ENCODE measurements around the gene ODF2L.

ODF2L gene, protein sequence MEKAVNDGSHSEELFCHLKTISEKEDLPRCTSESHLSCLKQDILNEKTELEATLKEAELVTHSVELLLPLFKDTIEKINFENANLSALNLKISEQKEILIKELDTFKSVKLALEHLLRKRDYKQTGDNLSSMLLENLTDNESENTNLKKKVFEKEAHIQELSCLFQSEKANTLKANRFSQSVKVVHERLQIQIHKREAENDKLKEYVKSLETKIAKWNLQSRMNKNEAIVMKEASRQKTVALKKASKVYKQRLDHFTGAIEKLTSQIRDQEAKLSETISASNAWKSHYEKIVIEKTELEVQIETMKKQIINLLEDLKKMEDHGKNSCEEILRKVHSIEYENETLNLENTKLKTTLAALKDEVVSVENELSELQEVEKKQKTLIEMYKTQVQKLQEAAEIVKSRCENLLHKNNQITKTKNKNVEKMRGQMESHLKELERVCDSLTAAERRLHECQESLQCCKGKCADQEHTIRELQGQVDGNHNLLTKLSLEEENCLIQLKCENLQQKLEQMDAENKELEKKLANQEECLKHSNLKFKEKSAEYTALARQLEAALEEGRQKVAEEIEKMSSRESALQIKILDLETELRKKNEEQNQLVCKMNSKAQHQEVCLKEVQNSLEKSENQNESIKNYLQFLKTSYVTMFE

DNA sequence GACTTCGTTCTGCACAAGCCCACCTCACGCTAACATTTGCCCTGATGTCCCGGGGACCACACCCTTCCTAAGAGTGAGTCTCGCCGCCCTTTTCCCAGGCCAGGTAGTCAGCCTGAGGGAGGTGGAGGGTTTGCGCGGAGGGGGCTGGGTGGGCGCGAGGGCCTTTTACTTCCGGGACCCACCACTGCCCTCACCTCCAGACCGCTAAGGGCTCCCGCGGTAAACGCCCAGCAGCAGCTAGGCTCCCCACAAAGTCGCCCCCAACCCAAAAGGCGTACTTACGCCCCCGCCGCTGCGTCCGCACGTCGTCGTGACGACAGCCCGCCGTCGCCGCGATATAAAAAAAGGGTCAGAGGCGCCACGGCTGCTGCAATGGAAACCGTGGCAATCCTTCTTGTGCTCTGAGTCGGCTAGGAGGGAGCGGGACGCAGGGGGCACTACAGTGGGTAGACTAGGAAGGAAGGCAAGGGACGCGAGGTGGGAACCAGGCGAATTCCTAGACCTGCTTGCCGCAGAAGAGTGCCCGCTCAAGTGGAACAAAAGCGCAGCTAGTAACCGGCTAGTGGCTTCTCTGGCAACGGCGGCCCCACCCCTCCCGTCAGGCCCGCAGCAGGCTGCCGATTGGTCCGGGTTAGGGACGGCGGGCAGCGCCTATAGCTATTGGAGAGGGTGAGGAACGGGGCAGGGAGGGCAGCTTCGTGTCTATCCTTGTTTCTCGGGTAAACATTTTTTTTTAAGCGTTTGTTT is at the start of gene ODF2L:
ODF2L (minus strand) TSS at position 573 of the 747 bp plus-strand sequence. CDS start 9,296 bp downstream, outside the sequence.
- in situ Hi-C loops (cut with MboI; ENCODE audit: low sequenced_read_pairs) = no loop called here

DNA sequence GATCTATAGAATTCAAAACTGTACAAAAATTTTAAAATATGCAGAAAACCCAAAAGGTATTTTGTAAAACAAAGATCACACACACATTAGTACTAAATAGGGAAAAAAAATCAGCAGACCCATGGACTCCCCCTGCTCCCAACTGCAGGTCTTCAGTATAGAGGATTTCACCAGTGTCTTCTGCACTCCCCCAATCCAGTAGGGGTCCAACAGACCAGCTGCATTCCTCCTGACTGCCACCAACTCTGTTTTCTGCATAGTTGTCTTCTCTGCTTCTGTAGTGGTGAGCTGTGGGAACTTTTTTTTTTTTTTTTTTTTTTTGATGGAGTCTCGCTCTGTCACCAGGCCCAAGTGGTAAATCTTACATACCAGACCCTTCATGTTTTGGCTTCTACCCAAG is 49.8 kb upstream of the ODF2L start:
- in situ Hi-C loops (cut with MboI; ENCODE audit: low sequenced_read_pairs) = no loop called here

DNA sequence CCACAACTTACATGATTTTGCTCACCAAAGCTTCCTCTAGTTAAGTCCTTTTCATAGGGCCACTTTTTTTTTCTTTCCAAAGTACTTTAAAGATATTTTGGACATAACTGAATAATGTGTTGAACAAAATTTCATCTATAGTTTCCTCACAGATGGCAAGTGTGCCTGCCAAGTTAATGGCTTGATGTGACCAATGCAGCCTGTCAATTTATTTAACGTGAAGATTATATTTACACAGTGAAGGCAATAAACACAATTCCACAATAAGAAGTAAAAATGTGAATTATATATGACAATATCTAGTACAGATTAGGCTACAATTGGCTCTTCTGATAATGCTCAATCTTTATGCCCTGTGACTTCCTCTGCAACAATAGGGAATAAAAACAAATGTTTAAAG is 45.9 kb upstream of the ODF2L start:
- in situ Hi-C loops (cut with MboI; ENCODE audit: low sequenced_read_pairs) = no loop called here

DNA sequence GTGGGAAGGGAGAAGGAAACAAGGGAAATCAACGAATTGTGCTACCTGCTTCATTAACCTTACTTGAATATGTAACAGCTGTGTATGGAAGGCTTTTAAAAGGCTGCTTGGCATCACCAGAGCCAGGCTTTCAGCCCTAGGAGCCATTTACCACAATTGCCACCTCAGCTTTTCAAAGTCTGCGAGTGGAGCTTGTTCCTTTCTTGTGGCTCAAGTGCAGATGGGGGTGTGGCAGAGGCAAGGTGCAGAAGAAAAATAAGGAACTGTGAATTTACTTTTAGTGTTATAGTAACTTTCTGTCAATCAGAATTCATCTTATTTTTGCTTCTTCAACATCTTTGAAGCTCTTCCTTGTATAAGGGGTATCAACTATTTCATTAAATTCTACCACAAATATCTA is 45.5 kb upstream of the ODF2L start:
- in situ Hi-C loops (cut with MboI; ENCODE audit: low sequenced_read_pairs) = no loop called here

DNA sequence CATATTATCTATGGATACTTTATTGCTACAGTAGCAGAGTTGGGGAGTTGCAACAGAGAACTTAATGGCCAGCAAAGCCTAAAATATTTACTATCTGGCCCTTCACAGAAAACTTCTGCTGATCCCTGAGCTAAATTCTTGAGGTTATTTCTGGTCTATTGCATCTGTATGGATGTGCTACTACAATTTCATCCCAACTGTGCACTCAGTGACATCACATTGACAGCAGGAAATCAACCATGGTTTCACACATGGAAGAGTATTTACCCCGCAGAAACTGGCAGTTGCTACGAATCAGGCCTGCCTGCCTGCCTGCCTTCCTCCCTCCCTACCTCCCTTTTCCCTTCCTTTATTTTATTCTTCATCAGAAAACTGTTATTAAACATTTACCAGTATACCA is 39.9 kb upstream of the ODF2L start:
- in situ Hi-C loops (cut with MboI; ENCODE audit: low sequenced_read_pairs) = no loop called here

DNA sequence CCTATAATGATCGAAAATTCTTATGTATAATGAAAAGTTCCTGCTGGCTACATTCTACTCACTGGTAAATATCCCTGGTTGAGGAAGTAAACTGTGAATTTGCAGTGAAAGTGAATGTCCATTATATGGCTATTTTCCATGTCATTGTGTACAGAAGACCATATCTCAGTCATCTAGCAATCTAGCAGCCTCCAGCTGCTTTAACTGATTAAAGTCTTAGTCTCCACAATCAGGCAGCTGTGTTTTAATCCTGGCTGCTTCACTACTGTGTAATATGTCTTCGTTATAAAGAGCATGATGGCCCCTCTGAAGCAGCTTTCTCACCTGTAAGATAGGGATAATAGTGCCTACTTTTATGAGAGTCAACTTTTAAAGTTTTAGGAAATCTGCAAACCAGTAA is 39.2 kb upstream of the ODF2L start:
- in situ Hi-C loops (cut with MboI; ENCODE audit: low sequenced_read_pairs) = no loop called here

DNA sequence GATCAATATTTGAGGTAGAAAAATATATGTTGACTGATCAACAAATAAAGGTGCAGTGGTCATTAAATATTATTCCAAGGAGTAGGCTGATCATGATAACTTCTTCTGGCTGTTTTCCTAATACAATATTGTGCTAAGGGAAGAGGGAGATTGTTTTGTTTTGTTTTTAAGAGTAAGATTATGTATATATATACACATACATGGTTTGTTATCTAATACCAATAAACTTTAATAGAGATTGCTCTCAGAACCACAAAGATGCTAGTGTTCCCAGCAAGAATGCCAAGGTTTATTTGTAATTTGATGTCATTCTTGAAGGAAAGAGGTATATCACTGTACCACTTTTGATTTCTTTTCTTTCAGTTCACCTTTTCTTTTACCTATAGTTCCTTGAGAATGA is 37.9 kb upstream of the ODF2L start:
- in situ Hi-C loops (cut with MboI; ENCODE audit: low sequenced_read_pairs) = no loop called here

DNA sequence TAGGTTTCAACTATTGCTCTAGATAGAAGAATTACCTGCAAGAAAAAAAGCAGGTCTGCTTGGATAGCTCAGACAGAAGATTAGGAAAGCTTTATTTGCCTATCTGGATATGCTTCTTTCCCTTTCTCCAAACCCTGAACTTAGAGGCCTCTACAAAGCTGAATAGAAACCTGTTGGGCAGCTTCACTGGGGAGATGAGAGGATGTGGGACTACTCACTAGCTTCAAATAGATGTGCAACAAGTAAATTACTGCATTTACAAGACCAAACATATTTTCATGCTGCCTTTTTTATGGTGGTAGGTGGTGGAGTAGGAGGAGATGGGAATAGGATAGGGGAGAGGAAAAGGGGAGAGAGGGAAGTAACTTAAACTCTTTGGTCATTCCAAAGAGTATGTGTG is 34.3 kb upstream of the ODF2L start:
- in situ Hi-C loops (cut with MboI; ENCODE audit: low sequenced_read_pairs) = no loop called here

DNA sequence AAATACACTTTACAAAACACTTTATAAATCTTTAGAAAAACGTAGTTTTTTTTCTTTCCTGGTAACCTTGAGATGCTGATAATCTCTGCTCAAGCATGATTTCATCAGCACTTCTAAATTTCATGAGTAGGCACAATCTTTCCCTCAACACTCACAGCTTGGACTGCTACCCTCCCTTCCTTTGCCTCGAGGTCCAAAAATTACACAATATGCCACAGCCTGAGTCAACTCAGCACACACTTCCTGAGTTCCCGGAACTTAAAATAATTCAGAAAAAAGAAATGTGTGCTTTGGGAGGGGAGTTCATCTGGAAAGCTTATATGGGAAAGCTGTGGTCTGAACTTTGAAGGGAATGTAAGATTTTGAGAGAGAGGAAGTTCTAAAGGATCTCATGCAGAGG is 33.7 kb upstream of the ODF2L start:
- in situ Hi-C loops (cut with MboI; ENCODE audit: low sequenced_read_pairs) = no loop called here

DNA sequence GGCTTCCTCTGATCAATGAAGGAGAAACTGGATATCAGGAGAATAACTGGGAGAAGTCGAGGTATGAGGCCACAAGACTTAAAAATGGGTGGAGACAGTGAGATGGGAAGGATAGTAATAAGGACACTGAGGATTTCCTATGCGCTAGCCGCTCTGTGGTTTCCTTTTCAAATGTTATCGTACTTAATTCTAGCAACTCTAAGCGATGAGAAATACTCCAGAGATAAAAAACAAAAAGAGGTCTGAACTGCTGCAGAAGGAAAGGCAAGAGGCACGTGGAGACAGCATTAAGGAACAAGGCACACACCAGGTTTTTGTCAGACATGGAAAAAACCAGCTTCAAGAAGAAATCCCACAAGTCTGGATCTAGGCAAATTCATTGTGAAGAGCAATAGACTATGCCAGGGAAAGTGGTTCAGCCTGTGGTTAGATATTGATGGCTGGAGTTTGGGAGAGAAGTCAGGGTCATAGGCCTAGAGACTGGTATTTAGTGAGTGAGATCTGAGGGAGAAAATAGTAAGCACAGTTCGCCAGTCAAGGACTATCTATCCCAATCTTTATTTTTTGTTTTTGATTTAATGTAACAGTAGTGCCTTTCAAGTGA is 33.1 kb upstream of the ODF2L start:
- in situ Hi-C loops (cut with MboI; ENCODE audit: low sequenced_read_pairs) = no loop called here

DNA sequence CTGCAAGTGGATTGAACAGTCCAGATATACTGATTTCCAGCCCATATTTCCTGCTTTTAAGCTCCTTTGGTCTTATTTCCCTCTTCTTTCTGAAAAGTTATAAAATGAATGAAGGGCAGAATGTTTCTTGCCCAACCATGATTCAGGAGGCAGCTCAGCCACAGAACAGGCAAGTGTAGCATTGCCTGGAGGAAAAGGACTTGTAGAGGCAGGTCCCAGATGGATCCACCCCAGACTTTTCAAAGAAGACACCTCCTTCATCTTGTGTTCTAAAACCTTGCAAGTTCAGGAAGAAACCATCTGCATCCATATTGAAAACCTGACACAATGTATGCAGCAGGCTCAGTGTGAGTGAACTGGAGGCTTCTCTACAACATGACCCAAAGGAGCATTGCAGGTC is 27.8 kb upstream of the ODF2L start, which contains the start of gene CLCA2:
CLCA2 (plus strand) TSS at position 299 of the 400 bp plus-strand sequence; CDS start at position 376, 77 bp downstream.
- in situ Hi-C loops (cut with MboI; ENCODE audit: low sequenced_read_pairs) = no loop called here

DNA sequence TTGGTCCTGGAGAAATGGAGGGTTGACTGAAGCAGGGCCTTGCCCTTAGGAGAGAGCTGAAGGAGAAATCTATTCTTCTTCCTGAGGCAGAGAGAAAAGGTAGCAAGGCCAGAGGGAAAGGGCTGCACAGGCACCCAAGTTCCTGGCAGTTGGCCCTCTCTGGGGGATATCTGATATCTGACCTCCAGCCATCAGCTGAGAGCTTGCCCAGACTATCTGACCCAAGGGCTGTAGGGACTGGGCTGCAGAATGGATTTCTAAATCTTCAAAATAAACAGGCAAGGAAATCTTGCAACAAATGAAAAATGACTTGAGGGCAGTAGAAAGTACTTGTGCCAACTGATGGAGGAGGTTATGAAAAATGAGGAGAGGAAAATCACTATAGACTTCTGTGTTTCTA is 27.4 kb upstream of the ODF2L start:
- in situ Hi-C loops (cut with MboI; ENCODE audit: low sequenced_read_pairs) = no loop called here

DNA sequence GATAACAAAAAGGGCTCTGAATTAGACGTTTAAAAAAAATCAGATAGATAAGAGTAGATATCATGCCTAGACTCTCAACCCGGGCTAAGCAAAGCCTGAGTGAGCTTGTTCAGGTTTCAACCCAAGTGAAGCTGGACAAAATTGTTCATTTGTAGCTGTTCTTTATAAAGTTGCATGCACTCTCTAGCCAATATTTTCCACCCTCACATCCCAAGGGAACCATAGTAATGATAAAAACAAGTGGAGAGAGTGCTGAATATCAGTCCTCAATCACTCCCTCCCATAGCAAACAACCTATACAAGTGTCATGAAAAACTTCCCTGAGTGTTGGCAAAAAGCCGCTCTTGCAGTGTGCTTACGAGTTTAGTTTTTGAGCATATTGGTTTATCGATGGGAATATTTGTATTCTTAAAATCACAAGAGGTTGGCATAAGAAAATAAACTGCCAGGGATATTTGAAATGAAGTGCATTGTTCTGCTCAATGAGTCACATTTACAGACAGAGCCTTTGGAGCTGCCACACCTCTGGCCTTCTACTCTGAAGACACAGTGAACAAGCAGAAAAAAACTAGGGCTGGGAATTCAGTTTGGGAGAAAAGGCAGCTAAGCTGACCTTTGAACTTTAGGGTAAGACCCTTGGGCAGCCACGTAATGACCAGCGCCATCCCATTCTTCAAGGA is 25.6 kb upstream of the ODF2L start:
- in situ Hi-C loops (cut with MboI; ENCODE audit: low sequenced_read_pairs) = no loop called here

DNA sequence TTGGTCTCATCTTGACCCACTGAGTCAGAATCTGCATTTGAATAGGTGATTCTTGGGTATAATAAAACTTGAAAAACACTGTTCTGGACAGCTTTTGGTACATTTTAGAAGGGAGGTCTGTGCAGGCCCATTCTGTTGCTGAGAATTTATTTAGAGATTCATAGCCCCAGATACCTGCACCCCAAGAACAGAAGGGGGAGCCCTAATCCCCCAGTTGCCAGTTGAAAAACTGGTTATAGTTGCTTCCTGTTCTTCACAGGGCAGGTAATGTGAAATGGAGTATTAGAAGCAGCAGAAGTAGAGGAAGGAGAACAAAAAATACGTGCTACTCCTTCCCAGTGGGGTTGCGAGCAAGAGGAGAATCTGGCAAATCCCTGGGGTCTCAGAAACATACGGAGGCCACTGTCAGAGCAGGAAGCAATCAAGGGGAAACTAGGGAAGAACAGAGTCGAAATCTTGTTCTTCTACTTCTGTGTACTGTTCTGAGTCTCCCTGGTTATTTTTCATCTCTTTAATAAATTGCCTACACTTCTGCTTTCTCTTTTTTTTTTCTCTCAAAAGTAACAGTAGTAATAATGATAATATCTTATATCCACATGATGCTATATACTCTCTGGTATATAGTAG is 23.3 kb upstream of the ODF2L start:
- in situ Hi-C loops (cut with MboI; ENCODE audit: low sequenced_read_pairs) = no loop called here

DNA sequence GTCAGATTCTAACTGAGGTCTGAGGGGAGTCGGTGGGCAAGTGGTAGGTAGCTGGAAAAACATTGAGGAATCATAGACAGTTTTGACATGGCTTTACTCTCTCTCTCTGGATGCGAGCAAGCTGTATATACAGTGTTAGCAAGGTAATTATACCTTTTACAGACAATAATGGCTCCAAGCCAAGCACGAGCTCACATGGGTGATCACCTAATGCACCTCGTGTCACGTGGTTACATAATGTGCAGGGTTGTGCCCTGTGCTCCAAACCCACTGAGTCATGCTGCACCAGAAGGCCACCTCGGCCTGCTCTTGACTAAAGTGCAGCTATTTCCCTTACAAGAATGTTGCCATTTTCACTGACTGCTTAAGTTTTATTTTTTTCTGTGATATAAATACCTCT is 20.2 kb upstream of the ODF2L start:
- in situ Hi-C loops (cut with MboI; ENCODE audit: low sequenced_read_pairs) = no loop called here

DNA sequence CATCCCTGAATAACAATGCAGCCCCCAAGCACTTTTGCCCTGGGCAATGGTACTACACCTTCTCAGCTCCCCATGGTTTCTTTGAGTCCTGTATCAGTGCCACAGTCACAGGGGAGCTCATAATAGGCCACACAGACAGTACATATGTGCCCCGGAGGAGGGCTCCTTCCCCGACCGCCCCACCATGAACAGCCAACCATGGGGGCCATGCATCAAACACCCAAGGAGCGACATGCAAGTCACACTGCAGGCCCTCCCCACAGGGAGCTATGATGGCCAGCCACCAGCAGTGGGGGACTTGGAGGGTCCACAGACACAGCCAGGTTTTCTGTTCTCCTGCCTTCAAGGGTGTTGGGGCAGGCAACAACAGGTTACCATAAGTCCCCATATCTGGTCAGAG is 14.8 kb upstream of the ODF2L start:
- in situ Hi-C loops (cut with MboI; ENCODE audit: low sequenced_read_pairs) = no loop called here

DNA sequence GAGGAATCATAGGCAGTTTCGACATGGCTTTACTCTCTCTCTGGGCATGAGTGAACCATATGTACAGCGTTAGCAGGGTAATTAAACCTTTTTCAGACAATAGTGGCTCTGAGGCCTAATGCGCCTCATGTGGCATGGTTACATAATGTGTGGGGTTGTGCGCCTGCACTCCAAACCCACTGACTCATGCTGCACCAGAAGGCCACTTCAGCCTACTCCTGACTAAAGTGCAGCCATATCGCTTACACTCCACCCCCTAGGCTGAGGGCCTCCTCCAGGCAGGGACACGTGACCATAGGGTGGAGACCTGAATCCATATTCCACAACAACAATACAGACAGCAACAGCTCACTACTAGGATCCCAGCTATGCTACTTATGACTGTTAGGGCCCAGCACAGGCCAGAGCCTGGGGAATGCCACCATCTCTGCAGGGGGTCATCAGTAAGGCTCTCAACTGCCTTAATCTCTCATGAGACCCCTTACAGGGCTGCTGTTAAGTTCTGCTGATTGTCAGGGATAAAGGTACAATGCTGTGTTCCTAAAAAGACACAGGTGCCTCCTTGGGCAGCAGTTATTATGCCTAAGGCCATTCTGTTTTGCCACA is 13.4 kb upstream of the ODF2L start:
- in situ Hi-C loops (cut with MboI; ENCODE audit: low sequenced_read_pairs) = no loop called here

DNA sequence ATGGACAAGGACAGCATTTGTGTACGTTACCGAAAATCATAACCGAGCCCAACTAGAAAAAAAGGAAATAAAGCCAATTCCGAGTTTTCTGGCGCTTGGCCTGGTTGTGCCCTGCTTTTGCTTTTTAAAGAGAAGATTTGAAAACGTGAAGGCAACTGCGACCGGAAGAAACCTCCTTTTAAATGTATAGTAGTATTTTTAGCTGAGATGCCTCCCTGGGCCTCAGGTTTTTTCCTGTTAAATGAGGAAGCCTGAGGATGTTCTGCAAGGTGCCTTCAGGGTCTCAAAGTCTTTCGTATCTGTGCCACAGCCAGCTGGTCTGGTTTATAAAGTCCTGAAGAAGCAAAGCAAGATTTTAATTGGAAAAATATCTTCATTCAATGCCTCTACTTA is 371 bp upstream of the ODF2L start:
- in situ Hi-C loops (cut with MboI; ENCODE audit: low sequenced_read_pairs) = no loop called here

DNA sequence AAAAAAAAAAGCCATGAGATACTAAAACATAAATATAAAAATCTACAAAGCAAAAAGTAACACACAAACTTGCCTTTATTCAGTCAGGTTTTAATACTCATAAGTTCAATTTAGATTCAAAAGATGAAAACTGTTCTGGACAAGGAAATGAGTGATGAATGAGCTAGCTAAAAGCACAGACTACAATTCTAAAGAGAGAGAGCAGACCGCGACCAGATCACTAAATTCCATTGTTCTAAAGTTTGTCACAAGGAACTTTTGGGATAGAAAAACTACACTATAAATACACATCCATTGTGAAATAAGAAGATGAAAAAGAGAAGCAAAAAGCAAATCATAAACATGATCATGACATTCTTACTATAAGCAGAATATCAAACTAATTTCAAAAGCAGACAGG is 1.7 kb downstream of the ODF2L start:
- in situ Hi-C loops (cut with MboI; ENCODE audit: low sequenced_read_pairs) = no loop called here

DNA sequence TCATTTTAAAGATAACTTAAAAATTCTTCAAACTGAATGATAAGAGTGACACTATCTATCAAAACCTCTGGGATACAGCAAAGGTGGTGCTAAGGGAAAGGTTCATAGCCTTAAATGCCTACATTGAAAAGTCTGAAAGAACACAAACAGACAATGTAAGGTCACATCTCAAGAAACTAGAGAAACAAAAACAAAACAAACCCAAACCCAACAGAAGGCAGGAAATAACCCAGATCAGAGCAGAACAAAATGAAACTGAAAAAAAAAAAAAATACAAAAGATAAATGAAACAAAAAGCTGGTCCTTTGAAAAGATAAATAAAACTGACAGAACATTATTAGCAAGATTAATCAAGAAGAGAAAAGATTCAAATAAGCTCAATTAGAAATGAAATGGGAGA is 6.8 kb downstream of the ODF2L start:
- in situ Hi-C loops (cut with MboI; ENCODE audit: low sequenced_read_pairs) = no loop called here

Measured in hTERT RPE-1 (cell line).